OCI-LY3 (cell line): ENCODE measurements around the gene ZSCAN21.

Experiments used
- H2AFZ ChIP-seq: fragments of 200-600, 300-600 bp; shearing (Covaris generic); 2 replicates; pipeline ENCODE4 v1.6.0; 2014; ENCODE audit warnings: antibody characterized with exemption, low read depth, low read length
- H3K27ac ChIP-seq: fragments of 200-600, 300-600 bp; sonication (generic); 2 replicates; pipeline ENCODE4 v1.5.1; 2014; ENCODE audit warnings: mild to moderate bottlenecking, low read length, moderate library complexity, mixed read lengths
- H3K27me3 ChIP-seq: fragments of 200-600, 300-600 bp; sonication (generic); 2 replicates; pipeline ENCODE4 v1.6.1; 2014; ENCODE audit warnings: low read depth, low read length, mixed read lengths
- H3K36me3 ChIP-seq: fragments of 200-600, 300-600 bp; sonication (generic); replicated peaks from 2 replicates; pipeline ENCODE3; 2014; ENCODE audit warnings: low read depth, low read length, mixed read lengths
- H3K4me1 ChIP-seq: fragments of 300-600, 200-600 bp; sonication (generic); 2 replicates; pipeline ENCODE4 v1.6.1; 2014; ENCODE audit warnings: low read length, mixed read lengths
- H3K4me2 ChIP-seq: fragments of 200-600, 300-600 bp; sonication (generic); 2 replicates; pipeline ENCODE4 v1.6.1; 2014; ENCODE audit warnings: low read length, mixed read lengths
- H3K4me3 ChIP-seq: fragments of 300-600, 200-600 bp; sonication (generic); 2 replicates; pipeline ENCODE4 v1.5.1; 2014; ENCODE audit warnings: antibody characterized with exemption, mild to moderate bottlenecking, low read length, moderate library complexity
- H3K79me2 ChIP-seq: fragments of 300-600, 200-600 bp; shearing (Covaris generic); 2 replicates; pipeline ENCODE4 v1.6.1; 2014; ENCODE audit warnings: mild to moderate bottlenecking, low read length, mixed read lengths
- H3K9ac ChIP-seq: fragments of 300-600, 200-600 bp; shearing (Covaris generic); 2 replicates; pipeline ENCODE4 v1.6.0; 2014; ENCODE audit warnings: mild to moderate bottlenecking, low read length, moderate library complexity
- H3K9me3 ChIP-seq: fragments of 200-600, 300-600 bp; shearing (Covaris generic); 2 replicates; pipeline ENCODE4 v1.6.1; 2014; ENCODE audit warnings: low read length, mixed read lengths; ENCODE audit not compliant: insufficient read depth
- H4K20me1 ChIP-seq: fragments of 200-600, 300-600 bp; sonication (generic); 2 replicates; pipeline ENCODE4 v1.6.1; 2016; ENCODE audit warnings: low read length, mixed read lengths; ENCODE audit not compliant: insufficient read depth
- CTCF ChIP-seq: fragments of 200-600, 300-600 bp; sonication (generic); IDR thresholded peaks from 2 replicates; pipeline ENCODE4 v1.5.1; 2014; ENCODE audit warnings: antibody characterized with exemption, low read length, low read depth
- EZH2phosphoT487 ChIP-seq: fragments of 200-600 bp; shearing (Covaris generic); IDR thresholded peaks from 2 replicates; pipeline ENCODE4 v1.6.1; 2018; ENCODE audit warnings: antibody characterized with exemption, mixed run types, low read depth

ZSCAN21 gene

GRCh38 chr7:100093925-100094486, 44.4 kb downstream of the ZSCAN21 start:
- no peaks in the 10 kb centered on the region for H3K9me3 ChIP-seq
- H3K27me3 ChIP-seq, result no peaks in the 10 kb centered on the region
- H4K20me1 ChIP-seq, result peaks cover 29% of the 10 kb centered on the region
- no peak overlapping the region for H3K4me2 ChIP-seq
- TF ChIP-seq CTCF, result no peak
- TF ChIP-seq EZH2phosphoT487, result no peak
- H3K27ac ChIP-seq, result no peak overlapping the region
- H2AFZ ChIP-seq, result no peak overlapping the region
- H3K79me2 ChIP-seq, result peaks cover 36% of the 10 kb centered on the region
- no peak overlapping the region for H3K4me3 ChIP-seq
- H3K36me3 ChIP-seq, result peaks cover 76% of the 10 kb centered on the region
- no peak overlapping the region for H3K9ac ChIP-seq
- peaks cover 6% of the 10 kb centered on the region for H3K4me1 ChIP-seq

GRCh38 chr7:100095289-100095688, 45.7 kb downstream of the ZSCAN21 start:
- Histone ChIP-seq H4K20me1 (peaks cover 38% of the 10 kb centered on the region), H3K9me3 (no peaks in the 10 kb centered on the region), H3K4me1 (peaks cover 7% of the 10 kb centered on the region), H3K27me3 (no peaks in the 10 kb centered on the region), H3K27ac (no peak overlapping the region), H3K79me2 (peaks cover 42% of the 10 kb centered on the region), H3K9ac (no peak overlapping the region), H3K4me3 (no peak overlapping the region), H3K36me3 (peaks cover 85% of the 10 kb centered on the region), H2AFZ (no peak overlapping the region), H3K4me2 (no peak overlapping the region)
- TF ChIP-seq CTCF (no peak), EZH2phosphoT487 (no peak)

GRCh38 chr7:100095704-100096103, 46.1 kb downstream of the ZSCAN21 start:
- Histone ChIP-seq H3K4me3 (no peak overlapping the region), H3K36me3 (peaks cover 85% of the 10 kb centered on the region), H2AFZ (no peak overlapping the region), H3K9me3 (no peaks in the 10 kb centered on the region), H3K9ac (no peak overlapping the region), H3K79me2 (peaks cover 46% of the 10 kb centered on the region), H3K27ac (no peak overlapping the region), H3K27me3 (no peaks in the 10 kb centered on the region), H3K4me1 (peaks cover 7% of the 10 kb centered on the region), H3K4me2 (no peak overlapping the region), H4K20me1 (peaks cover 40% of the 10 kb centered on the region)
- TF ChIP-seq CTCF (no peak), EZH2phosphoT487 (no peak)

GRCh38 chr7:100098913-100099312, 49.3 kb downstream of the ZSCAN21 start:
- H3K4me1 ChIP-seq, result peaks cover 12% of the 10 kb centered on the region
- H3K4me3 ChIP-seq, result no peak overlapping the region
- no peak overlapping the region for H3K9ac ChIP-seq
- H3K27me3 ChIP-seq, result no peaks in the 10 kb centered on the region
- H2AFZ ChIP-seq, result no peak overlapping the region
- TF ChIP-seq EZH2phosphoT487 (no peak), CTCF (no peak)
- H3K4me2 ChIP-seq, result no peak overlapping the region
- peaks cover 54% of the 10 kb centered on the region for H3K36me3 ChIP-seq
- H3K79me2 ChIP-seq, result peaks cover 59% of the 10 kb centered on the region
- H3K27ac ChIP-seq, result no peak overlapping the region
- H4K20me1 ChIP-seq, result peaks cover 34% of the 10 kb centered on the region
- no peaks in the 10 kb centered on the region for H3K9me3 ChIP-seq
